HG02852 (cell line): ENCODE results near the gene HDAC6.
"Not testable (repeated sequence)": the region's sequence is repeated elsewhere in the genome, so short reads cannot be mapped to it uniquely, and the experiment has no call there.

Experiments used
- ATAC-seq: cut with Tn5 transposase; IDR thresholded peaks from one replicate; pipeline ENCODE4 v1.9.1; 2021; ENCODE audit warnings: mild to moderate bottlenecking, moderate library complexity; ENCODE audit not compliant: unreplicated experiment

The HDAC6 gene

GRCh38 chrX:48824066-48824465 lies 22.2 kb downstream of the HDAC6 start:
- no peak for ATAC-seq

GRCh38 chrX:48826135-48826875 lies 24.4 kb downstream of the HDAC6 start, which contains the start of gene ERAS:
Gene ERAS (plus strand): TSS chrX:48826513. CDS start chrX:48829124, 2,611 bp downstream.
- ATAC-seq: no peak

- no peak for ATAC-seq
Observed at GRCh38 chrX:48826876-48827653, 25.2 kb downstream of the HDAC6 start.

GRCh38 chrX:48827654-48827968 lies 25.7 kb downstream of the HDAC6 start:
- ATAC-seq: no peak

- ATAC-seq: no peak
Observed at GRCh38 chrX:48829016-48829735, 27.3 kb downstream of the HDAC6 start.

GRCh38 chrX:48831136-48831908 lies 29.5 kb downstream of the HDAC6 start:
- no peak for ATAC-seq

- no peak for ATAC-seq
Observed at GRCh38 chrX:48831909-48832291, 30.0 kb downstream of the HDAC6 start.

- ATAC-seq: no peak
Observed at GRCh38 chrX:48833542-48834138, 31.8 kb downstream of the HDAC6 start.

- ATAC-seq: no peak
Observed at GRCh38 chrX:48834383-48834709, 32.5 kb downstream of the HDAC6 start.

GRCh38 chrX:48835524-48836329 lies 33.9 kb downstream of the HDAC6 start, which contains the start of gene PCSK1N:
Gene PCSK1N (minus strand): TSS chrX:48835610. CDS start chrX:48835532, 78 bp downstream.
- no peak for ATAC-seq

- no peak for ATAC-seq
Observed at GRCh38 chrX:48839686-48840085, 37.8 kb downstream of the HDAC6 start.

- no peak for ATAC-seq
Observed at GRCh38 chrX:48848847-48849246, 47.0 kb downstream of the HDAC6 start.

GRCh38 chrX:48852857-48853256 lies 51.0 kb downstream of the HDAC6 start:
- no peak for ATAC-seq

- ATAC-seq: not testable (repeated sequence)
Observed at GRCh38 chrX:48853494-48853893, 51.6 kb downstream of the HDAC6 start.

- ATAC-seq: not testable (repeated sequence)
Observed at GRCh38 chrX:48854121-48854804, 52.4 kb downstream of the HDAC6 start.

- ATAC-seq: no peak
Observed at GRCh38 chrX:48854898-48855297, 53.0 kb downstream of the HDAC6 start.

- ATAC-seq: no peak
Observed at GRCh38 chrX:48864210-48864609, 62.3 kb downstream of the HDAC6 start.

- not testable (repeated sequence) for ATAC-seq
Observed at GRCh38 chrX:48872017-48872416, 70.2 kb downstream of the HDAC6 start.
